Ovary (tissue), 9 donors: ENCODE results near the gene AMBP. TPM values are rescaled to one million over a fixed set of nuclear protein-coding genes. Genes with fewer than 3 reads are reported as not detected.
A peak's percentile ranks its signal among the peaks of the same experiment; 100 is the strongest.

Experiments
- DNase-seq, 5 donors: peaks; one replicate each; pipeline ENCODE4 v3.0.0-alpha.2; 2019 to 2020
- H3K27ac ChIP-seq, 2 donors: fragments of 200-600 bp; one replicate each; pipeline versions ENCODE4 v1.5.1 to v1.8.0; 2019 to 2022
- H3K27me3 ChIP-seq: fragments of 200-600 bp; one replicate; pipeline ENCODE4 v1.8.0; 2022
- H3K36me3 ChIP-seq: fragments of 200-600 bp; sonication (generic); one replicate; pipeline ENCODE4 v1.5.1; 2019
- H3K4me1 ChIP-seq: one replicate; pipeline ENCODE4 v1.8.1; 2013; ENCODE audit warnings: mild to moderate bottlenecking, moderate library complexity; ENCODE audit not compliant: insufficient read depth
- H3K4me3 ChIP-seq: fragments of 200-600 bp; sonication (generic); one replicate; pipeline ENCODE4 v1.5.1; 2017
- H3K9me3 ChIP-seq, 2 donors: fragments of 200-600 bp in 1 of 2; sonication (generic) in 1 of 2; one replicate each; pipeline versions ENCODE4 v1.5.1 to v1.8.1; 2013 to 2019; ENCODE audit warnings: mild to moderate bottlenecking in 1 of 2, moderate library complexity in 1 of 2
- EP300 ChIP-seq: sonication (generic); formaldehyde crosslinking; IDR thresholded peaks from one replicate; pipeline ENCODE4 v1.6.1; 2017; ENCODE audit warnings: antibody characterized with exemption
- POLR2A ChIP-seq: fragments of 450-650 bp; IDR thresholded peaks from one replicate; pipeline ENCODE4 v1.6.1; 2017; ENCODE audit warnings: antibody characterized with exemption, mild to moderate bottlenecking, moderate library complexity
- WGBS, 3 donors: extraction: QIAGEN DNeasy Blood & Tissue Kit in 1 of 3; methylation state at CpG; one replicate each; pipeline versions ENCODE4 v1.1.5 to v1.1.7; 2013 to 2017; 5-methylcytosine and 5-hydroxymethylcytosine counted together
- intact Hi-C, 4 donors: fragments of 100-400 bp; cut with DNase I; formaldehyde crosslinking; loops; one replicate each; pipeline versions ENCODE4 v1.11.0 to v1.15.1; 2022 to 2023
- polyA plus RNA-seq, 2 donors: library from polyadenylated mRNA; stranded (reverse); fragments of 200-250 nt in 1 of 2; fragments of 350-450 nt in 1 of 2; fragmentation: Illumina TruSeq in 1 of 2; extraction: RNeasy Lipid Tissue Mini Kit (QIAGEN cat#74804) in 1 of 2; gene quantifications; one replicate each; pipeline ENCODE4 v1.2.3, GENCODE V29; 2013 to 2014
- total RNA-seq, 7 donors: library from RNA; depleted of rRNA in 2 of 7; stranded (reverse); fragments of >200 nt in 2 of 7; fragmentation: NEBNext Ultra II Directional in 3 of 7; extraction: Animal tissue kit (Norgen Biotek cat#: 25700) in 3 of 7; gene quantifications; one replicate each; pipeline versions ENCODE4 v1.1.0 to v1.2.4, GENCODE V29; 2016 to 2023
- TF ChIP-seq, protein P1 (sequence below), 3 donors: fragments of 450-650 bp in 2 of 3; fragments of 200-600 bp in 1 of 3; IDR thresholded peaks; one replicate each; pipeline versions ENCODE4 v1.5.1 to v1.8.0; 2016 to 2022; ENCODE audit warnings: antibody characterized with exemption in 3 of 3, mild to moderate bottlenecking in 1 of 3
- donor health status: DM: no; HTN: no; CAD: no; lungs with moderate emphysema.
- donor health status: DM: no; HTN: no; CAD: no.
- donor health status: Bipolar disorder and iron deficiency.
- donor health status: DM: yes; HTN: yes; CAD: no.
- donor health status: DM: no; HTN: no; CAD: no.
- donor health status: DM: yes; HTN: yes; CAD: no.

Gene AMBP
- total and polyA plus RNA-seq, 9 donors, result 0.15 to 3.9 (median 0.62) TPM; not detected in 3

DNA sequence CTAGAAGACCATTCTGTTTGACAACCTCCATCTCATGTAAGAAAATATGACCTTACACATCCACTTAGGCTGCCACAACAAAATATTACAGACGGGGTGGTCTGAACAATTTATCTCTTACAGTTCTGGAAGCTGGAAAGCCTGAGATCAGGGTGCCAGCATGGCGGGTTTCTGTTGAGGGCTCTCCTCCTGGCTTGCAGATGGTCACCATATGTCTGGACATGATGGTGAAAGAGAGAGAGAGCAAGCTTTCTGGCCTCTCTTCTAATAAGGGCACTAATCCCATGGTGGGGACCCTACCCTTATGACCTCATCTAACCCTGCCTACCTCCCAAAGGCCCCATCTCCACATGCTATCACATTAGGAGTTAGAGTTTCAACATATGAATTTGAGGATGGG lies 66.0 kb downstream of the AMBP start:
- Histone ChIP-seq H3K27ac (no peak overlapping the region), H3K36me3 (no peaks in the 10 kb centered on the region), H3K4me3 (no peak overlapping the region), H3K4me1 (no peaks in the 10 kb centered on the region), H3K9me3 (no peaks in the 10 kb centered on the region), H3K27me3 (no peaks in the 10 kb centered on the region)
- DNase-seq, result no peak
- intact Hi-C loops, result no loop called here
- WGBS, 3 donors, result 69 to 81% (median 78%) methylated on average over 2 of the region's 2 CpGs
- TF ChIP-seq EP300 (no peak), POLR2A (no peak)
- TF ChIP-seq, protein P1, sequence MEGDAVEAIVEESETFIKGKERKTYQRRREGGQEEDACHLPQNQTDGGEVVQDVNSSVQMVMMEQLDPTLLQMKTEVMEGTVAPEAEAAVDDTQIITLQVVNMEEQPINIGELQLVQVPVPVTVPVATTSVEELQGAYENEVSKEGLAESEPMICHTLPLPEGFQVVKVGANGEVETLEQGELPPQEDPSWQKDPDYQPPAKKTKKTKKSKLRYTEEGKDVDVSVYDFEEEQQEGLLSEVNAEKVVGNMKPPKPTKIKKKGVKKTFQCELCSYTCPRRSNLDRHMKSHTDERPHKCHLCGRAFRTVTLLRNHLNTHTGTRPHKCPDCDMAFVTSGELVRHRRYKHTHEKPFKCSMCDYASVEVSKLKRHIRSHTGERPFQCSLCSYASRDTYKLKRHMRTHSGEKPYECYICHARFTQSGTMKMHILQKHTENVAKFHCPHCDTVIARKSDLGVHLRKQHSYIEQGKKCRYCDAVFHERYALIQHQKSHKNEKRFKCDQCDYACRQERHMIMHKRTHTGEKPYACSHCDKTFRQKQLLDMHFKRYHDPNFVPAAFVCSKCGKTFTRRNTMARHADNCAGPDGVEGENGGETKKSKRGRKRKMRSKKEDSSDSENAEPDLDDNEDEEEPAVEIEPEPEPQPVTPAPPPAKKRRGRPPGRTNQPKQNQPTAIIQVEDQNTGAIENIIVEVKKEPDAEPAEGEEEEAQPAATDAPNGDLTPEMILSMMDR (IDR thresholded peaks at IDR 0.05), result no peak

DNA sequence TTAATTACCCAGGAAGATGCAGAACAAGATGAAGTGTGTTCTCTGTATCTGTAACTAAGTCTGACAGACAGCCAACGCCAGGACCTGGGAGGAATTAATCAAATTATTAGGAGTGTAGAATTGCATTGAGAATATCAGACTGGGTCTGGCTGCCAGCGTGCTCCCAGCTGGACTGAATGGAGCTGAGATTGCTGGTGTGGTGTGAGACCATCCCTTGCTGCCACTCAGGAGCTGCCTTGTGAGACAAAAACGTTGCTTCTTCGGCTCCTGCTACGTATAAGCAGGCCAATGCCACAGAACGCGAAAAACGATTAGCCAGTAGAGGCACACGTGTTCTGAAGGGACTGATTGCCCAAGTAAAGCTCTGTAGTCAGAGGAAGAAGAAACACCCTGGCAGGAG lies 66.8 kb downstream of the AMBP start:
- Histone ChIP-seq H3K36me3 (no peaks in the 10 kb centered on the region), H3K4me3 (no peak overlapping the region), H3K4me1 (no peaks in the 10 kb centered on the region), H3K27me3 (no peaks in the 10 kb centered on the region), H3K9me3 (no peaks in the 10 kb centered on the region), H3K27ac (no peak overlapping the region)
- peak in 3 of 5 donors; percentile 1 to 3 (median 1) for DNase-seq
- intact Hi-C loops, result no loop called here
- no peak for TF ChIP-seq EP300
- TF ChIP-seq, protein P1 (IDR thresholded peaks at IDR 0.05), result no peak
- TF ChIP-seq POLR2A, result no peak
- WGBS, 3 donors, result 88 to 91% (median 88%) methylated on average over 9 of the region's 9 CpGs

Other genes starting within 250 kb of the AMBP start
- 10 to 100 TPM in 5 of 7 donors, 1 to 10 TPM in 2; 8.2 to 28.9 (median 22.0) TPM for gene ZNF618, start 202.0 kb downstream of the AMBP start, total RNA-seq
- 10 to 100 TPM in 1 of 2 donors, 1 to 10 TPM in 1; 9.4 to 12.0 TPM for gene ZNF618, start 202.0 kb downstream of the AMBP start, polyA plus RNA-seq
- gene KIF12, start 21.0 kb upstream of the AMBP start, total RNA-seq, result 10 to 100 TPM in 1 of 7 donors, 1 to 10 TPM in 4, under 1 TPM in 2; 0.78 to 17.8 (median 2.0) TPM
- under 1 TPM in 1 of 2 donors, not detected in 1; 0.54 TPM for gene KIF12, start 21.0 kb upstream of the AMBP start, polyA plus RNA-seq
- gene COL27A1, start 77.2 kb upstream of the AMBP start, total RNA-seq, result 10 to 100 TPM in 5 of 7 donors, 1 to 10 TPM in 2; 7.1 to 91.2 (median 19.8) TPM
- 10 to 100 TPM in 1 of 2 donors, 1 to 10 TPM in 1; 5.2 to 16.8 TPM for gene COL27A1, start 77.2 kb upstream of the AMBP start, polyA plus RNA-seq
- 10 to 100 TPM in 1 of 7 donors, 1 to 10 TPM in 1, under 1 TPM in 2, not detected in 3; 0.30 to 11.9 (median 1.8) TPM for gene ORM1, start 244.8 kb upstream of the AMBP start, total RNA-seq
- gene ORM1, start 244.8 kb upstream of the AMBP start, polyA plus RNA-seq, result 1 to 10 TPM in 1 of 2 donors, not detected in 1; 2.1 TPM